NCI-H774 (cell line): ENCODE data around the gene FCER2.

Experiments
- DNase-seq: peaks from one replicate; lab custom pipeline; 2025; lab: John Stamatoyannopoulos, UW

FCER2 gene

DNA sequence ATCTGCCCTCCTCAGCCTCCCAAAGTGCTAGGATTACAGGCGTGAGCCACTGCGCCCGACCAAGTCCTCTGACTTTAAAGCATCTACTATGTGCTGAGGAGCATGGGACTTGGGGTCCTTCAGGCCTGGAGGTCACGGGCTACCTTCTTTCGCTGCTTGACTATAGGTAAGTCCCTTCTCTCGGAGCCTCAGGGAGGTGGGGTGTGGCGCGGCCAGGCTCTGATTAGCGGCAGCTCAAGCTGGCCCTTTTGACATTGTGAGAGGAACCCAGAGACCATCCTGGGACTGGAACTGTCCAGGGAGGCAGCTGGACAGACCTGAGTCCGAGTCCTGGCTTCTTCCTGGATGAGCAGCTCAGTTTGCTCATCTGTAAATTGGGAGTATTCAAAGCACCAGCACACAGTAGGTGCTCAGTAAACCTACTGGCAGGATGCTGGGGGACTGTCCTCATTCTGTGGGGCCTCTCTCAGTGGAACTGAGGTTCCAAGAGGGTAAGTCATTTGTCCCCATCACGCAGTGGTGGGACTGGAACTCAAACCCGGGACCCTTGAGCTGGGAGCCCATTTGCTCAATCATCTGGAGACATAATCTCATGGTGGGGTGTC is 780 bp downstream of the FCER2 start:
- no peak for DNase-seq

DNA sequence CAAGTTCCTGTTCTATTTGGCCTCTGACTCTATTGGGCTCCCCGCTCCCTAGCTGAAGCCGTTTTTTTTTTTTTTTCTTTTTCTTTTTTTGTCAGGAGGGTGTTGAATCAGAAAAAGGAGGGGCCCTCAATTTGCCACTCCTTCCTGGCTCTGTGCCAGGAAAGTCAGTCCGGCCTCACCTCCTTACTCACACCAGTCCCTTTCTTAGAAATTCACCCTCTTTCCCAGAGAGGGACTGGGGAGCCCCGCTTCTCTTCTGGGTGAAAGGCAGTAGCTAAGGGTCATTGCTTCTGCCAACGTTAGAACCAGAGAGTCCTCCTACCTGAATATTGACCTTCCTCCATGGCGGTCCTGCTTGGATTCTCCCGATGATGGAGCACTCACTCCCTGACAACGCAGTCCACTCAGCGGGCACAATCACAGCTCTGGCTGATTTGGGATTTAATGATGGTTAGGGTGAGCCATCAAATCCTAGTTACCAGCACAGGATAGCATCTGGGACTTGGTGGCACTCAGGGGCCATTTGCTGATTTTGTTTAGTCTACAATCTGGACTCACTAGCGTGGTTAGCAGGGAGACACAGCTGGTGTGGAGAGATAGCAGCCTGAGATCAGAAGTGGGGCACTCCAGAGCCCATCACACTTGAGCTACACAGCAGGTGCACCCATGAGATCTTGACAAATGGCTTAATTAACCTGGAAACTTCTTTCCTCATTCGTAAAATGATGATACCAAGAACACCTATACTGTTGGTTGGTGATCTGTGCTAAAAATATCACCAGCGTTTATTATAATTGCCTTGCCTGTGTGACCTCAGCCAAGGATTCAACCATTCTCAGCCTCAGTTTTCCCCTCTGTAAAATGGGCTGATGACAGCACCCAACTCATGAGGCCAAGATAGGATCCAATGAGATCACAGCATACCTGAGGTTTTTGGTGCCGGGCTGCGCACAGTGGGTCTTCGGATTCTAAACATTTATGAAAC is 2.2 kb downstream of the FCER2 start:
- no peak for DNase-seq

DNA sequence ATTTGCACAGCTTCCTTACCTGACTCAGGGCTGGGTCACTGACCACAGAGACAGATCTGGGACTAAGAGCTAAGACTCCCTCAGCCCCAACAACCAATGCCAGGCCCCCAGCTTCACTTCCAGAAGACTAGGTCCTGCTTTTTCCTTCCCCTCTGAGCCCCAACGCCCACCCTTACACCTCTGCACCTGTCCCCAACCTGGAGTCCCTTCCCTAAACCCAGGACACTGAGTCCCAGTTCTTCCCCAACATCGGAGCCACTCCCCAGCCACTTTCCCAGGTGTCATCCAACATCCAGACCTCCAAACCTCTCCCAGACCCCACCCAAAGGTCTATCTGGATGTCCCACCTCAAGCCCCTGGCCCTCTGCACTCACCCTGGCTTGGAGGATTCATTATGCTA is 2.9 kb downstream of the FCER2 start:
- DNase-seq: no peak

DNA sequence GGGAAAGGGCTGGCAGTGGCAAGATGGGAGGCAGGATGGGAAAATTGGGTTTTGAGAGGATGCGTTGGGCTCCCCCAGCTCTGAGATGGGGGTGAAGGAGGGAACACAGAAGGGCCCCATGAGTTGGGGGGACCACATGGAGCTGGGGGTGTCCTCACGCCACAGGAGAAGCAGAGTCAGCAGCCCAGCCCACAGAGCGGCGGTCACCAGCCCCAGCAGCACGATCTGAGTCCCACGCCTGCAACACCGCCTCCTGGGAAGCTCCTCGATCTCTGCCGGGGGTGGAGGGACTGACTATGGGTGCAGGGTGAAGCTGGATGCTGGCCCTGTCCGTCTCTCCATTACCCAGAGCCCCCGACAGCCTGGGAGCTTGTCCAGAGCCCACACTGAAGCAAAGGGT is 3.3 kb downstream of the FCER2 start:
- no peak for DNase-seq

DNA sequence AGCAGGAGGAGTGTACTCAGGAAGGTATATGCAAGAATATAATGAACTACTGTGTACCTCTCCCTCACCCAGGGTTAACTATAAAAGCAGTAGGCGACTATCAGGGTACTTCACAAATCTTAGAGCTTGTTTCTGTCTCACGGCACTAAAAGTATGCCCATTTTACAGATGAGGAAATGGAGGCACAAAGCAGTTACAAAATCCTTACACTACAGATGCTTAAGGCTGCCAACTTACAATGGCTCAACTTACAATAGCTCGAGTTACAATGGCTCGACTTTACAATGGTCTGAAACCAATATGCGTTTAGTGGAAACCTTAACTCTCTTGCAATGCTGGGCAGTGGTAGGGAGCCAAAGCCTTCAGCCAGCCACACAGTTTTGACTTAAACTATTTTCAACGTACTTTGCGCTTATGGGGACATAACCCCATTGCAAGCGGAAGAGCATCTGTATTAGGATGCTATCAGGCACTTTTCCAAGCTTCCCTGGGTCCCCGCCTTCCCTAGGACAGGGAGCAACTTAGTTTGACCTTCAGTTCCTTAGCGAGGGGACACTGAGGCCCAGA is 4.1 kb downstream of the FCER2 start:
- no peak for DNase-seq

DNA sequence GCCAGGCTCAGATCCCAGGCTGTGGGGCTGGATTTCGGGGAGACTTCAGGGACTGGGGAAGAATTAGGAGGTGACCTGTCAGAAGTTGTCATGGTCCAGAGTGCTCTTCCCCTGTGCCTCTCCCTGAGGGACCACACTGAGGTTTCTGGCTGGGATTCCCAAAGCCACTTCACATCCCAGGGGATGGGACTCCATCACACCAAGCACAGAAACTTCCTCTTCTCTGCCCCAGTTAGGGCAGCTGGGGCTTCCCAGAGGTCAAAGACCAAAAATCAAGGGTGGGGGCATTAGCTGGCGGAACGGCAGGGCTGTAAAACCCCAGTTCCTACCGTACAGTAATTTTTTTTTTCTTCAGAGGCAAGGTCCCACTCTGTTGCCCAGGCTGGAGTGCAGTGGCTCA is 7.4 kb downstream of the FCER2 start:
- no peak for DNase-seq

DNA sequence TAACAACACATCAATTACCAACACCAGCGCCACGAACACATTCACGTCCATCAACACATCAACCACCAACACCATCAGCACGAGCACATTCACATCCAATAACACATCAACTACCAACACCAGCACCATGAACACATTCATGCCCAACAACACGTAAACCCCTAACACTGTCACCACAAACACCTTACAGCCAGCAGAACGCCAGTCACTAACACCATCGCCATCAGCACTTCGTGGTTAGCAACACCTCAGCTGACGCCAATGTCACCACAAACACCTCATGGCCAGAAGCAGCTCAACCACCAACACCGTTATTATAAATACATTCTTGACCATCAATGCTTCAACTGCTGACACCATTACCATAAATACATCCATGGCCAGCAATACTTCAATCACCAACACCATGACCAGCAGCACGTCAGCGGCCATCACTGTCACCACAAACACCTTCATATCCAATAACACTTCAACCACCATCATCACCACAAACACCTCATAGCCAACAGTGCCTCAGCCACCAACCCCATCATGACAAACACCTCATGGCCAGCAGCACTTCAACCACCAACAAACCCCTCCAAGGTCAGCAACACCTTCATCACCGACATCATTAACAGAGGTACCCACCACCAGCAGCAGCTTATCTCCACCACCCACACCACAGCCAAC is 9.4 kb downstream of the FCER2 start:
- DNase-seq: no peak

DNA sequence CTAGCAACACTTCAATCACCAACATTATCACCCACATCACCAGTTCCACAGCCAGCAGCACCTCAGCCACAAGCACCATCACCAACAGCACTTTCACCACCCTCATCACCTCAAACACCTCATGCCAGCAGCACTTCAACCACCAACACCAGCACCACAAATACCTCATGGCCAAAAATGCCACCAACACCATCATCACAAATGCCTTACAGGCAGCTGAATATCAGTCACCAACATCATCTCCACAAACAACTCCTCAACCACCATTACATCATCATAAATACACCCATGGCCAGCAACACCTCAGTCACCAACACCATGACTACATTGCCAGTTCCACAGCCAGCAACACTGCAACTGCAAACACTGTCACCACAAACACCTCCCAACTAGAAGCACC is 10.4 kb downstream of the FCER2 start:
- no peak for DNase-seq

DNA sequence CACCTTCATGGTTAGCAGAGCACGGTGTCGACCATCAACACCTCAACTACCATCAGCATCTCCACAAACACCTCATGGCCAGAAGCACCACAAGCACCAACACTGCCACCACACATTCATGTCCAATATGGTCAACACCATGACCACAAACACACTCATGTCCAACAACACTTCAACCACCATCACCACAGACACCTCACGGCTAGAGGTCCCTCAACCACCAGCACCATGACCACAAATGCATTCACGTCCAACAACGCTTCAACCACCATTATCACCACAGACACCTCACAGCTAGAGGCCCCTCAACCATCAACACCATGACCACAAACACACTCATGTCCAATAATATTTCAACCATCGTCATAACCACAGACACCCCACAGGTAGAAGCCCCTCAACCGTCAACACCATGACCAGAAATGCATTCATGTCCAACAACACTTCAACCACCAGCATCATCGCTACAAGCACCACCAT is 11.1 kb downstream of the FCER2 start:
- DNase-seq: no peak

DNA sequence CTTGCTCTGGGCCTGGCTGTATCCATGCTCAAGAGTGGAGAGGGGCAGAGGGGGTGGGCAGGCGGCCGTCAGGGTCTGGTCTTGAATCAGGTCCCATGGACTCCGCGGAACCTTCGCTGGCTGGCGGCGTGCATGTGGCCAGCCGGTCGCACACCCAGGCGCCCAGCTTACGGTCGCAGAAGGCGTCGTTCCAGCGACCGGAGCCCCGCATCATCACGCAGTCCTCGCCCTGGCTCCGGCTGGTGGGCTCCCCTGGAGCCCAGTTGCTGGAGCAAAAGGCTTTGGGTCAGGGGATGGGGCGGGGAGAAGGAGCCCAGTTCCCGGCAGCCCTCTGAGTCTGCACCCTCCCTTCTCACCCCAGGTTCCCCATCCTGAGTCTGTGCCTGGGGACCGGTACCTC is 12.8 kb downstream of the FCER2 start:
- DNase-seq: no peak

DNA sequence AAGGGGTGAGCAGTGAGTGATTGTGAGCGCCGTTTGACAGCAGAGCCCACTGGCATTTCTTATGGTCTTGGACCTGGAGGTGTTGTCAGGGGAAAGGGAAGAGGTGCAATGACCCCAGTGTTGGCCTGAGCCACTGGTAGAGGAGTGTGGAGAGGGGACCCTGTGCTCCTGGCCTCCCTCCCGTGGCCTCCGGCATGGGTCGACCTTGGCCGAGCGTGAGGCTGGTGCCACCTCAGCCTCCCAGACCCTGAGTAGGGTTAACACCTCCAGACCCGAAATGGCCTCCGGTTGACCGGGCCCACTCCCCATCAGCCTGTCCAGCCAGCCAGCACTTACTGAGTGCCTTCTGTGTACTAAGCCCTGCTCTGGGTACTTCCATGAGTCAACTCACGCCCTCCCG is 14.8 kb downstream of the FCER2 start:
- no peak for DNase-seq

DNA sequence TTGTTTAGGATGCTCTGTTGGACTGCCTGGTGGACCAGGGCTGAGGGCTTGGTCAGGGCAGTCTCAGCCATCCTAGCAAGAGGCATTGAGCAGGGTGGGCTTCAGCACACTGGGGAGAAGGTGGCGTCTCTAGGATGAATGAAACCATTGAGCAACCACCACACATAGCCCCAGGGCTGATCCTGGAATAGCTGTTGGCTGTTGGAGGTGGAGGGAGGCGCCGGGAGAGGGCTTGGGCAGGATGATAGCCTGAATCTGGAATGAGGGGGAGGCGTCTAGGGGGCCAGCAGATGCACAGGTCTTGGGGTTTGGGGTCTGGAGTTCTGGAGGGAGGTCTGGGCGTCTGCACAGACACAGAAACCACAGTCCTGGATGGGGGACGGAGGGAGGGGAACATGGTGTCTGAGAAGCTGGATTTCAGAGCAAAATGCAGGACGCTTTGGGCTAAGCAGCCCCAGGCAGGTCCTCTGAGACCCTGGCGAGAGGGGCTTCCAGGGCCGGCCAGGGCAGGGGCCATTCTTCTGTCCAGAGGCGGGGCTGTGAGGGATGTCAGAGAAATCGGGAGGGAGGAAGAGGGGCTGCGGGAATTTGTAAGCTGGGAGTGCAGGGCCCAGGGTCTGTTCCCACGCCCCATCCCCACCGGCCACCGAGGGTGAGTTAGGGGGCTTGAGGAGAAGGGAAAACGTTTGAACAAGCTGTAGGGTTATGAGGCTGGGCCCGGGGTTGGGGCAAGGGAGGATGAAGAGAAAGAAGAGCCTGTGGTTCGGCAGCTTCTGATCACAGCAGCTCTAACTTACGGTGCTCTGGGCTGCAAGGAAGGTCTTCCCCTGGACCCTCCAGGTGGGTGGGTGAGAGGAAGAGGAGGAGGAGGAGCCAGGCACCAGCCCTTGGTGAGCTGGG is 16.1 kb downstream of the FCER2 start:
- DNase-seq: no peak

DNA sequence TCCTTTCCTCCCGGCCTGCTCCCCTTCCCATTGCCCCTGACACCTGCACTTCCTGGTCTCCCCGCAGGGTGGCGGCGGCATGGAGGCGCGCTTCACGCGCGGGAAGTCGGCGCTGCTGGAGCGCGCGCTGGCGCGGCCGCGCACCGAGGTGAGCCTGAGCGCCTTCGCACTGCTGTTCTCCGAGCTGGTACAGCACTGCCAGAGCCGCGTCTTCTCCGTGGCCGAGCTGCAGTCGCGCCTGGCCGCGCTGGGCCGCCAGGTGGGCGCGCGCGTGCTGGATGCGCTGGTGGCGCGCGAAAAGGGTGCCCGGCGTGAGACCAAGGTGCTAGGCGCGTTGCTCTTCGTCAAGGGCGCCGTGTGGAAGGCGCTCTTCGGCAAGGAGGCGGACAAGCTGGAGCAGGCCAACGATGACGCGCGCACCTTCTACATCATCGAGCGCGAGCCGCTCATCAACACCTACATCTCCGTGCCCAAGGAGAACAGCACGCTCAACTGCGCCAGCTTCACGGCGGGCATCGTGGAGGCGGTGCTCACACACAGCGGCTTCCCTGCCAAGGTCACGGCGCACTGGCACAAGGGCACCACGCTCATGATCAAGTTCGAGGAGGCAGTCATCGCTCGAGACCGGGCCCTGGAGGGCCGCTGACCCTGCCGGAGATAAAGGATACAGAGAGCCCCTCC is 19.6 kb downstream of the FCER2 start:
- DNase-seq: no peak

DNA sequence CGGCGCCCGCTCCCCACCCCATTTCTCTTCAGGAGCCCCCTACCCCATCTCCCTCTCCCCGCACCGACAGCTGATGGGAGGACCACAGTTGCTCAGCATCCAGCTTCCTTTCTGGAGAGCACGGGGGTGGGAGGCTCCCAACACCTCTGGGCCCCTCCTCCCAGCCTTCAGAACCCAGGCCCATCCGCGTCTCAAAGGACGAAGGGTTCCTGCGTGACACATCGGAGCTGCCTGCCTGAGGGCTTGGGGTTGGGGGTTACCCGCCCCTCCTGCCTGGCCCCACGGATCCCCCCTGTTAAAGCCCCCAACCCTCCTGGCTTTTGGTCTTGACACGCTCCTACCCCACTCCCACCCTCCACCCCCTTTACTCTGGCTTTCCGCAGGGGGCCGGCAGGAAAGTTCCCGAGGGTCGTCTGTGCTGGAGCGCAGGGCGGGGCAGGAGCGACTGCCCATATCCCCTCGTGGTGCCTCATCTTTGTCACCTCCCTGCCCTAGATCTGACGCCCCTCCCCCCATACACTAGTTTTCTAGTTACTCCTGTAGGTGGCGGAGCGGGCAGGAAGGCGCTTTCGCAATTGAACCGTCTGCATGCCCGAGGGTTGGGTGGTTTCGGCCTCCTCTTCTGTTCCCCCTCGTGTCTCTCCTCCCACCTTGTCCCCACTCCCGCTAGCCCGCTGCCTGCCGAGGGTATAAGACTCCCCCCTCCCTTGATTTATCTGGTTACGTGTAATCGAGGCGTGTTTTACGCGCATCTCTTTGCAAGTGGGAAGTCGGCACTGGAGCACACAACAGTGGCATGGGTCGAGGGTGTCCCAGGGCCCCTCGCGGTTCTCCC is 20.4 kb downstream of the FCER2 start:
- DNase-seq: no peak

DNA sequence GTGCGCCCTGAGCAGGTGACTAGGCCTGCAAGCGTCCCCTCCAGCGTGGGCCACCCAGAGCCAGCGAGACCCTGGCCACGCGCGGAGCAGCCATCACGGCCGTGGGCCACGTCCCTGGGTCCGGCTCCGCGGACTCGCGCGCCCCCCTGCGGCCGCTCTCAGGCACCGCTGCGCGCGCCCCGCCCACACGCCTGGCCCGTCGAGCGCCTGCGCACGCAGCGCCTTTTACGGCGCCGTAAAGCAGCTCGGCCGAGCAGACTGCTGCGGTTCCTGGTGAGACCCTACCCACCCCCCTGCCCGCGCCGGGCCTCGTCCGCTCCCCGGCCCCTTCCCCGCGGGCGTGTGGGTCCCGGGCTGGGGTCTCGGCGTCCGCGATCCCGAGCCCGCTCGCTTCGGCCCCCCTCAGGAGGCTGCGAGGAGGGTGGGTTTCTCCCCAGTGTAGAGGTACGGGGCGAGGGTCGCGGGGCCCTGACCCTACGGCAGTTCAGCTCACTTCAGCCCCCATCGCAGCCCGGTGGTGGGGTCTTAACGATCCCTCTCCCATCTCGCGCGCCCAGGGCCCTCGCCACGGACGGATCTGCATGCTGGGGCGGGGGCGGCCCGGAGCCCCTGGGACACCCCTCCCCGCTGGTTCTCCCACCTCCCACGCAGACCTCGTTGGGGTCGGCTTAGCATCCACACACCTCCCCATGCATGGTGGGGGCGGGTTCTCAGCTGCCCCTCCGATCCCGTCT is 21.2 kb downstream of the FCER2 start, which contains the start of gene TRAPPC5:
Gene TRAPPC5, plus strand, starts transcription at position 228 of the 734 bp plus-strand sequence. CDS start 1,421 bp downstream, outside the sequence.
- DNase-seq: peak; percentile 81

DNA sequence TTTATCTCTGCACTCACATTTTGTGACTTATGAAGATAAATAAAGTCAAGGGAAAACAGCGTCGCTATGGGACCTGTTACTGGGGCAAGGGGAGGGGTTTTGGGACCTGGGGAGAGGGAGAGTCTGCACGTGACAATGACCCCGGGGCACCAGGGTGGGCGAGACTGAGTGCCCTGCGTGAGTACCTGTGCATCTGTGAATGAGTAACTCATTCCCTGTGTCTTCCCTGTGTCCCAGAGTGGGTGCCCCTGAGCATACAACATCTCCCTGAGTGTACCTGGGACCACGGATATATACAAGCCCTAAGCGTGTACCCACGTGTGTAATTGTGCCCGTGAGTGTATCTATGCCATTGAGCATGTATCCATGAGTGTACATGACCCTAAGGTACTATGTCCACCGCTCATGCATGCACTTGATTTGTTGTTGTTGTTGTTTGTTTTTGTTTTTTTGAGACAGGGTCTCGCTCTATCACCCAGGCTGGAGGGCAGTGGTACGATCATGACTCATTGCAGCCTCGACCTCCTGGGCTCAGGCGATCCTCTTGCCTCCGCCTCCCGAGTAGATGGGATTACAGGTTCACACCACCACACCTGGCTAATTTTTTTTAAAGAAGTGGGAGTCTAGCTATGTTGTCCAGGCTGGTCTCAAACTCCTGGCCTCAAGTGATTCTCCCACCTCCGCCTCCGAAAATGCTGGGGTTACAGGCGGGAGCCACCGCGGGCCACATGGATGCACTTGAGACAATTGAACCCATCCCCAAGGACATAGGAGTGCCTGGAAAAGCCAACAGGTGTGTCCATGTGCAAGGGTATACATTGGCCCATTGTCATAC is 21.9 kb downstream of the FCER2 start:
- no peak for DNase-seq

DNA sequence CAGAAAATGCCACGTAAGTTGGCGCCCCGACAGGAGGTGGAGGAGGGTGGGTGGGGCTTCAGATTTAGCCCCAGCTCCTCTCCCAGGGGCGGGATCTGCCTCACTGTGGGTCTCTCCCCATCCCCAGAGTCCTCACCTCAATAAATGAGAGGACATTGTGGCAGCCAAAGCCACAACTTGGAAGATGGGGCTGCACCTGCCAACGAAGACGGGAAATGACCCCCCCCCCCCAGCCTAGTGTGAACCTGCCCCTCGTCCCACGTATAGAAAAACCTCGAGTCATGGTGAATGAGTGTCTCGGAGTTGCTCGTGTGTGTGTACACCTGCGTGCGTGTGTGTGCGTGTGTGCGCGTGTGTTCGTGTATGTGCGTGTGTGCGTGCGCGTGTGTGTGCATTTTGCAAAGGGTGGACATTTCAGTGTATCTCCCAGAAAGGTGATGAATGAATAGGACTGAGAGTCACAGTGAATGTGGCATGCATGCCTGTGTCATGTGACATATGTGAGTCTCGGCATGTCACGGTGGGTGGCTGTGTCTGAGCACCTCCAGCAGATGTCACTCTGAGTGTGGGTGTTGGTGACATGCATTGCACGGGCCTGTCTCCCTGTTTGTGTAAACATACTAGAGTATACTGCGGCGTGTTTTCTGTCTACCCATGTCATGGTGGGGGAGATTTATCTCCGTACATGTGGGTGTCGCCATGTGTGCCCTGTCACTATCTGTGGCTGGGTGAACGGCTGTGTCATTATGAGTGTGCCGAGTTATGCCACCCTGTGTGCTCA is 22.8 kb downstream of the FCER2 start:
- no peak for DNase-seq
